Measurements from ENCODE around the gene BPGM. TPM values are rescaled to one million over a fixed set of nuclear protein-coding genes. Genes with fewer than 3 reads are reported as not detected.
"Not testable (repeated sequence)": the region's sequence is repeated elsewhere in the genome, so short reads cannot be mapped to it uniquely, and the experiment has no call there.

The BPGM gene
- total RNA-seq, 1 experiment from 2014 or later: 71.2 TPM

GRCh38 chr7:134630893-134631292 lies 15.8 kb upstream of the BPGM start:
- no peak for DNase-seq (ENCODE audit: low read depth)

- DNase-seq (ENCODE audit: low read depth): no peak
Measured at GRCh38 chr7:134632052-134632451, 14.6 kb upstream of the BPGM start.

- DNase-seq (ENCODE audit: low read depth): peak; percentile 72
Measured at GRCh38 chr7:134632937-134633540, 13.6 kb upstream of the BPGM start.

GRCh38 chr7:134636008-134636449 lies 10.6 kb upstream of the BPGM start:
- DNase-seq (ENCODE audit: low read depth): no peak

GRCh38 chr7:134637441-134637840 lies 9.2 kb upstream of the BPGM start:
- no peak for DNase-seq (ENCODE audit: low read depth)

GRCh38 chr7:134637934-134638719 lies 8.5 kb upstream of the BPGM start:
- DNase-seq (ENCODE audit: low read depth): no peak

GRCh38 chr7:134639061-134639460 lies 7.6 kb upstream of the BPGM start:
- DNase-seq (ENCODE audit: low read depth): no peak

GRCh38 chr7:134639683-134640279 lies 6.9 kb upstream of the BPGM start:
- no peak for DNase-seq (ENCODE audit: low read depth)

- no peak for DNase-seq (ENCODE audit: low read depth)
Measured at GRCh38 chr7:134640842-134641715, 5.6 kb upstream of the BPGM start.

- DNase-seq (ENCODE audit: low read depth): not testable (repeated sequence)
Measured at GRCh38 chr7:134641981-134642380, 4.7 kb upstream of the BPGM start.

GRCh38 chr7:134643131-134643530 lies 3.5 kb upstream of the BPGM start:
- DNase-seq (ENCODE audit: low read depth): peak; percentile 78

- DNase-seq (ENCODE audit: low read depth): no peak
Measured at GRCh38 chr7:134645478-134645877, 1.2 kb upstream of the BPGM start.

GRCh38 chr7:134645935-134646334 lies 718 bp upstream of the BPGM start:
- peak; percentile 51 for DNase-seq (ENCODE audit: low read depth)

- no peak for DNase-seq (ENCODE audit: low read depth)
Measured at GRCh38 chr7:134648456-134648855, 1.8 kb downstream of the BPGM start.

- DNase-seq (ENCODE audit: low read depth): no peak
Measured at GRCh38 chr7:134649226-134649775, 2.6 kb downstream of the BPGM start.

GRCh38 chr7:134651991-134652390 lies 5.3 kb downstream of the BPGM start:
- DNase-seq (ENCODE audit: low read depth): no peak

- DNase-seq (ENCODE audit: low read depth): peak; percentile 34
Measured at GRCh38 chr7:134654104-134654775, 7.6 kb downstream of the BPGM start.

GRCh38 chr7:134657526-134657925 lies 10.9 kb downstream of the BPGM start:
- DNase-seq (ENCODE audit: low read depth): no peak

GRCh38 chr7:134660242-134660785 lies 13.7 kb downstream of the BPGM start:
- DNase-seq (ENCODE audit: low read depth): peak; percentile 37

- peak; percentile 65 for DNase-seq (ENCODE audit: low read depth)
Measured at GRCh38 chr7:134660961-134661376, 14.3 kb downstream of the BPGM start.
